Stromal cell of bone marrow (primary cell): ENCODE data around the gene ATP9A.
"Not testable (repeated sequence)": the region's sequence is repeated elsewhere in the genome, so short reads cannot be mapped to it uniquely, and the experiment has no call there.

Experiments
- DNase-seq: peaks from one replicate; pipeline ENCODE4 v3.0.0-alpha.2; 2012; ENCODE audit warnings: low read depth

The ATP9A gene

DNA sequence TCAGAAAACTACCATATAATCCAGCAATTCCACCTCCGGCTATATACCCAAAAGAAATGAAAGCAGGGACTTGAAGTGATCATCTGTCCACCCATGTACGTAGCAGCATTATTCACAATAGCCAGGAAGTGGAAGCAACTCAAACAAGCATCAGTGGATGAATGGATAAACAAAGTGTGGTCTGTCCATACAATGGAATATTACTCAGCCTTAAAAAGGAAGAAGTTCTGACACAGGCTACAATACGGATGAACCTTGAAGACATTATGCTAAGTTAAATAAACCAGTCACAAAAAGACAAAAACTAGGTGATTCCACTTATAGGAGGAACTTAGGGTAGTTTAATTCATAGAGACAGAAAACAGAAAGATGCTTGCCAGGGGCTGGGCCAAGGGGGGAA lies 76.5 kb downstream of the ATP9A start:
- DNase-seq: no peak

DNA sequence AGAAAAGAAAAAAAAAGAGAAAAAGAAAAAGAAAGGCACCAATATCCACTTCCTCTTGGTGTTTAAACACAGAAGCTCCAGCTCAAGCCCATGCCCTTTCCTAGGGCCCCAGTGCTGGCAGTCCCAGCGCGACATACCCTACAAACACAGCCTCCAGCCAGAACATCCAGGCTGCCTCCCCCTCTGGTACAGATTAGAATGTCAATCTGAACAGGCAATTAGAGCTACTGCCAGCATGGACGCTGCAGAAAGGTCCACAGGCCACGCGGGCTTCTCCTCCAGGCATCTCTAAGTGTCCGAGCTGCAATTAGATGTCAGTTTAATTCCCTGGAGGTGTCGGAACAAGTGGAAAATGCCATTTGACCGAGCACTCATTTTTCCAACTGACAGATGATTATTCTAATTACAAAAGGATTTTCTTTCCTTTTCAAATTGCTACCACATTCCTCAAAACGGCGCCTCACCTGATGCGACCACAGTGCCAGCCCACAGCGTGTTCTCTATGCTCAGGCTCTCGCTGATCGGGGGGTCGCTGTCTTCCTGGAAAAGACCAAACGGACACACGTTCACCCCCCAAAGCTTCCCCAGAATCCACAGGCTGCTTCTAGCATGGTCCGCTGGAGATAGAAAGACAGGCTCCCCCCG lies 79.5 kb downstream of the ATP9A start:
- no peak for DNase-seq

DNA sequence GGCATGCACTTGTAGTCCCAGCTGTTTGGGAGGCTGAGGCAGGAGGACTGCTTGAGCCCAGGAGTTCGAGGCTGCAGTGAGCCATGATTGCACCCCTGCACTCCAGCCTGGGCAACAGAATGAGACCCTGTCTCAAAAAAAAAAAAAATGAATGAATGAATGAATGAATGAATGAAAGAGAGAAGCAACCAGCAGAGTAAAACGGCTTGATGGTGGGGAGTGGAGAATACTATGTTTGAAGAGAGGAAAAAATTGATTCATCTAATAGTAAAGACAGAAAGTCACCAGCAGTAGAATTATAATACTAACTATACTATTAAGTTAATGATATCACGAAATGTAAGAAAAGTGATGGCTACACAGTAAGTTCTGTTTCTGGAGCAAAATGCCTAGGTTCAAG lies 80.6 kb downstream of the ATP9A start:
- no peak for DNase-seq

DNA sequence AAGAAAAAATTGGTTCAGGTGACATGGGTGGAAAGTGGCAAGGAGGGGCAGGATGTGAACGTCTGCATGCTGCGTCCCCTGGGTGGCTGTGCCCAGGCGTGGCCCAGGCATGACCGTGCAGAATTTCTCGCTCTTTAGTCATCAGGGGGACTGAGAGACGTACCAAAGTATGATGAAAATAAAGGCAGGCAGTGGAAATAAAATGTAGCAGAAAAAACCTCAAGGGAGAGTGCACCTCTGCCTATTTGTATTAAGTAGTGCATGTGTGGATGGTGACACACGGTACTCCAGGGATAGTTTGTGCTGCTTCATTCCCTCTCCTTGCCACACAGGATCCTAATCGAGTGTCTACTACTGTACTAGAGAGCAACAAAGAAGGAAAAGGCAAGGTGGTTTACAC lies 81.1 kb downstream of the ATP9A start:
- DNase-seq: no peak

DNA sequence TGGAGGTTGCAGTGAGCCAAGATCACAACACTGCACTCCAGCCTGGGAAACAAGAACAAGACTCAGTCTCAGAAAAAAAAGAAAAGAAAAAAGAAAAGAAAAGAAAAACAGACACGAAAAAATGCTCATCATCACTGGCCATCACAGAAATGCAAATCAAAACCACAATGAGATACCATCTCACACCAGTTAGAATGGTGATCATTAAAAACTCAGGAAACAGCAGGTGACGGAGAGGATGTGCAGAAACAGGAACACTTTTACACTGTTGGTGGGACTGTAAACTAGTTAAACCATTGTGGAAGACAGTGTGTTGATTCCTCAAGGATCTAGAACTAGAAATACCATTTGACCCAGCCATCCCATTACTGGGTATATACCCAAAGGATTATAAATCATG lies 82.7 kb downstream of the ATP9A start:
- not testable (repeated sequence) for DNase-seq

DNA sequence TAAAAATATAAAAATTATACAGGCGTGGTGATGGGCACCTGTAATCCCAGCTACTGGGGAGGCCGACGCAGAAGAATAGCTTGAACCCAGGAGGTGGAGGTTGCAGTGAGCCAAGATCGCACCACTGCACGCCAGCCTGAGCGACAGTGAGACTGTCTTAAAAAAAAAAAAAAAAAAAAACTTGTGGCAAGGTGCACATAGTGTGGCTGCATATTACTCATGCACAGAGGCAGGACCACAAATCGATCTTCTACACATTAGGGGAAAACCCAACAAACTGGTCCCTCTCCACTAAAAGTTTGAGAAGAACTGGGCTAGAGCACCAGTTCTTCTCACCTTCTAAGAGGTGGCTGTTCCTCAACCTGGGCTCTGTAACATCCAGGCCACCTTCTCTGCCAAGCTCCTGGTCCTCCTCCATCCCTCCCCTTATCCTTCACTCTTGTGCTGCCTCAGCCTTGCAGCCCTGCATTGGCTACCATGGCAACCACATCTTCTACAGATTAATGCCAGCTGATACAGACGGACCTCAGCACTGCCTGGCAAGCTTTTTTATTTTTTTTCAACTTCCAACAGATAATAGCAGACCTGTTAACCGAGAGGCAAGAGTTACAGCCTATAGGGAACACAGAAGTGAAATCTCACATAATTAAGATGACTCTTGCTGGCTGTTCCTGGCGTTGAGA lies 88.0 kb downstream of the ATP9A start:
- no peak for DNase-seq

DNA sequence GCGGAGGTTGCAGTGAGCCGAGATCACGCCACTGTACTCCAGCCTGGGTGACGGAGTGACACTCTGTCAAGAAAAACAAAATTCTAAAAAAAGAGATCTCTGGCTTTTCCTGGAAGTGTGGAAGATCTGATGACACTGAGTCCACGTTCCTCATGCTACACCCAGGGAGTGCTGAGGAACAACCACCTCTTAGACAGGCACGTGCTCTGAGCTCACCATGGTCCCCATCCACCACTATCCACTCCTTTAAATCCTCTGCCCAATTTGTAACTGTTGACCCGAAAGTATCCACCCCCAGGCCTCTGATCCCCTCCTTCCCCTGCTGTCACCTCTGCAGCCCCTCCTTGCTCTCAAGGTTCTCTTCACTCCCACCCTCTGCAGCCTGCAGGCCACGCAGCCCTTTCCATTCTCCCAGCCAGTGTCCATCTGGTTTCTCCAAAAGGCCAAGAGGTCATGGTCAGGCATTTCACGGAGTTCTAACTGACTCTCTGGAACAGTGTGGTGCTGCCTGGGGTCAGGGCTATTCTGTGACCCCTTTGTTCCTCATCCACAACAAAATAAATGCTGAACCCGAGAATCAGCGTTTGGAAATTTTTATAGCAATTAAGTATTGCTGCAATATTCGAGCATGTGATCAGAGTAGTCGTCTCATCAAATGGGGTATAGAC lies 88.8 kb downstream of the ATP9A start:
- DNase-seq: no peak

DNA sequence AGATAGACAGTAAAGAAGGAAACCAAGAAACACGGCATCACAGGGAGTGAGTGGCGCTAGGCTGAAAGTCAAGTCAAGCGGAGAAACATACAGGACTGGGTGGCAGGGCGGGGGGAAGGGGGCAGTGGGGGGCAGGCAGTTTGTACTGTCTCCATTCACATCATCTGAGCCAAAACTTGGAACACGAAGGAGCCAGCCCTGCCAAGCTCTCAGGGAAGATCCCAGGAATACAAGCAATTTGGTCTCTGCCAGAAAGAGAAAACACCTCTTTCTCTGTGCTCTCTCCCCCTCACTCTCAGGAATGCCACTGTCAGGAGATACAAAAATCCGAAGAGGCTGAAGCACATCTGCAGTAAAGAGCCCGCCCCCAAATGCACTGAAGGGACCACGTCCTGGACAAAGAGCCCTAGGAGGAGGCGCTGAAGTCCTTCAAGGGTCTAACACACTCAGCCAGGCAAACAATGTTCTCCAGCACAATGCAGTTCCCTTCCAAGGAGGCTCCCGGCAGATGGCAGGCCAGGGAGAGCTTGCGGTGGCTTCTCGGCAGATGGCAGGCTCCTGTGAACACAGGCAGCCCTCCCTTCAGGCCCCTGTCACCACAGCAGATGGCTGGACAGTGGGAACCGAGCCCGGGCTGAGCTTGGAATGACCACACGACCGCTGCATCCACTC lies 90.0 kb downstream of the ATP9A start:
- no peak for DNase-seq

DNA sequence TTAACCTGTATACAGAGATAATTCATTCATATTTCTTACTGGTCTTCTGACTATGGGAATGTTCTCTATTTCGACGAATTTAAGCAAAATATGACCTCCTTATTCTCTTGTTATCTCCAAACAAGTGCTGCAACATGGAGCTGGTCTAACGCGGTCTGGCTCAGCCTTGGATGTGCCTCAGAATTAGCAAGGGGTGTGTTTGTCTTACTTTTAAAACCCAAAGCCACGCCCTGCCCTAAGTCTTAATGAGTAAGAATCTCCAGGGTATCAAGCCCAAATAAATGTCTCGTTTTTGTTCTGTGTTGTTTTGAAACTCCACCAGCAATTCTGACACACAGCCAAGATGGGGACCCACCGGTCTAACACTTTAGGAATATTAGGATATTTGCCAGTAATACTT lies 99.2 kb downstream of the ATP9A start:
- no peak for DNase-seq

DNA sequence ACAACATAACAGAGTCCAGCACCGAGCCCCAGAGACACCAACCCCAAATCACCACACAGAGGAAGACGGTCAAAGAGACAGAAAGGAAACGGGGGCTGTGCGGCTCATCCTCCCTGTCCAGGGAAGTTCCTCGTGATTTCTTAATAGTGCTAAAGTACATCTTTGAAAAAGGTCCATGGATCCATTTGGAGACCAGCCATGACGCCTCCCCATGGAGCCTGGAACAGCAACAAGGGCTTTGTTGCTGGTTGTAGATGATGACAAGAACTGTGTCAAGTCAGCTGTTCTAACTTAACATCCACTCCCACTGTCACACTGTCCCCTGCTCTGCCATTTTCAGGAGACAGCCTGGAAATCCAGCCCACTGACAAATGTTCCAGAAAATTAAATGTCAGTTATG lies 99.7 kb downstream of the ATP9A start:
- no peak for DNase-seq

DNA sequence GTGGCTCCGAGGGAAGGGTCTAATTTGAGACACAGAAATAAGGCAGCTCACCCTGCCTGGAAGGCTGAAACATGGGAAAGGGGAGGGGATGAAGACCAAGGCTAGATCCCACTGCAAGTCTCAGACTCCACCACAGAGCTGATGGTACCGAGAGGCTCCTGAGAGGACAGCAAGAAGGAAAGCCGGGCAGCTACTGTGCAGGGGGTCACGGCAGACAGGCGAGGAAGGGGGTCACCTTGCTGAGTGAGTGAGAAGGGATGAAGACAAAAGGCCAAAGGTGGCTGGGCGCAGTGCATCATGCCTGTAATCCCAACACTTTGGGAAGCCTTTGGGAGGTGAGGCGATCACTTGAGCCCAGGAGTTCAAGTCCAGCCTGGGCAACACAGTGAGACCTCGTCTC lies 100.7 kb downstream of the ATP9A start:
- no peak for DNase-seq

DNA sequence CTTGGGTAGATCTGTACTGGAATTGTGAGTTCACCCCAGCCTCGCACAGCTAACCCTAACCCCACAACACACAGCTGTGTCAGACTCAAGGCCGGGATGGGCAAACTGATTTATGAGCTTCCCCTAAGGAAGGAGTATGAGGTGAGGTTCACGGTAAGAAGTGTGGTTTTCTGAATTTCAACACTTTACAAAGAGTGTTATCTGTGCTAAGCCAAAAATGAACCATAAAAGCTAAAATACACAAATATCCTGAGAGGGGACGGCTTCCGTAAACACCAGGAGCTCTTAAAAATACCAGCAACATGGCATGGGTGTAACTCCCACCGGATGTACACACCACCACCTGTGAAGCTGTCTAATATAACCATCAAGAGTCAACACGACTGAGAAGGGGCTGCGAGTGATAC lies 101.2 kb downstream of the ATP9A start:
- no peak for DNase-seq

DNA sequence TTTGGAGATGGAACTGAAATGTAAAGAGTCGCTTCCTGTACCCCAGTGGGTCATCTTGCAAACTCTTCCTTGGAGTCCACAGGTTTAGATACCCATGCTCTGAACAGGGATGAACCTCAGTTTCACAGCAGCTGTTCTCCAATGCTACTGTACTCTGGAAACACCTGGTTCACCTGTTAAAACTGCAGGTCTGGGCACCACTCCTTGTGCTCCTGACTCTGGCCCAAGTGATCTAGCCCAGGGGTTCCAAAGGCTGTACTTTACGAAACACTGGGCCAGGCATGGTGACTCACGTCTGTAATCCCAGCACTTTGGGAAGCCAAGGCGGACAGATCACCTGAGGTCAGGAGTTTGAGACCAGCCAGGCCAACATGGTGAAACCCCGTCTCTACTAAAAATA lies 102.1 kb downstream of the ATP9A start:
- no peak for DNase-seq

DNA sequence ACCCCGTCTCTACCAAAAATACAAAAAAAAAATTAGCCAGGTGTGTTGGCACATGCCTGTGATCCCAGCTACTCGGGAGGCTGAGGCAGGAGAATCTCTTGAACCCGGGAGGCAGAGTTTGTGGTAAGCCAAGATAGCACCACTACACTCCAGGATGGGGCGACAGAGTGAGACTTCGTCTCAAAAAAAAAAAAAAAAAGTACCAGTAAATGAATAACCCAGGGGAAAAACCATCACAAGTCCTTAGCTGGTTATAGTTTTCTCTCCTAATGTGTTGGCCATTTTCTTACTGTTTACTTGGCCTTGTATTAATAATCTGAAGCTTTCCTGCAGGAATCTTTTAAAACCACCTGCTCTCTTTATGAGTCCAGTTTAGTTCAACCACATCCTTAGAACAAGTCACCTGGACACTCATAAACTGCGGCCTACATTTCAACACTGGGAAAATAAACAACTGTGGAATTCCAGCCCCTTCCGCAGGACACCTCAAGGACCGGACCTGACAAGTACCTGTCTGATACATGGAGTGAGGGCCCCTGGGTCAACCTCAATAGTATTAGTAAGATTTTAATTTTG lies 102.6 kb downstream of the ATP9A start:
- DNase-seq: no peak

DNA sequence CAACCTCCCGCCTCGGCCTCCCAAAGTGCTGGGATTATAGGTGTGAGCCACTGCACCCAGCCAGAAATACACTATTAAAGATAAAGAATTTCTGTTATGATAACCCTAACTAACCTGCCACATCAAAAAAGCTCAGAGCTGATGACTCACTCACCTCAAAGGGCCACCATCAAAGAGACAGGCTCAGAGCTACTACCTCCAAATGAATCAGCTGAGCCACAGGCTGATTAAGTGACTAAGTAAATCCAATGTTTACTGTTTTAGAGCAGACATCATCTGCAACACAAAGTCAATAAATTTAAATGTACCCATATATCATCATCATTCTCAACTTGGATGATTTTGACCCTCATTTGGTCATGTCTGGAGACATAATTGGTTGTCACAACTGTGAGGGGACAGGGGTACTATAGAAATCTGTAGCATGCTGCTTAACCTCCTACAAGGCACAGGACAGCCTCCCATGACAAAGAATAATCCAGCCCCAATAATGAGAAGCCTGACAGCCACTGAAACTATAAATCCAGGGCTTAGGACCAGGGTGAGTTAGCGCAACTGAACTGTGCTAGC lies 106.5 kb downstream of the ATP9A start:
- DNase-seq: no peak

DNA sequence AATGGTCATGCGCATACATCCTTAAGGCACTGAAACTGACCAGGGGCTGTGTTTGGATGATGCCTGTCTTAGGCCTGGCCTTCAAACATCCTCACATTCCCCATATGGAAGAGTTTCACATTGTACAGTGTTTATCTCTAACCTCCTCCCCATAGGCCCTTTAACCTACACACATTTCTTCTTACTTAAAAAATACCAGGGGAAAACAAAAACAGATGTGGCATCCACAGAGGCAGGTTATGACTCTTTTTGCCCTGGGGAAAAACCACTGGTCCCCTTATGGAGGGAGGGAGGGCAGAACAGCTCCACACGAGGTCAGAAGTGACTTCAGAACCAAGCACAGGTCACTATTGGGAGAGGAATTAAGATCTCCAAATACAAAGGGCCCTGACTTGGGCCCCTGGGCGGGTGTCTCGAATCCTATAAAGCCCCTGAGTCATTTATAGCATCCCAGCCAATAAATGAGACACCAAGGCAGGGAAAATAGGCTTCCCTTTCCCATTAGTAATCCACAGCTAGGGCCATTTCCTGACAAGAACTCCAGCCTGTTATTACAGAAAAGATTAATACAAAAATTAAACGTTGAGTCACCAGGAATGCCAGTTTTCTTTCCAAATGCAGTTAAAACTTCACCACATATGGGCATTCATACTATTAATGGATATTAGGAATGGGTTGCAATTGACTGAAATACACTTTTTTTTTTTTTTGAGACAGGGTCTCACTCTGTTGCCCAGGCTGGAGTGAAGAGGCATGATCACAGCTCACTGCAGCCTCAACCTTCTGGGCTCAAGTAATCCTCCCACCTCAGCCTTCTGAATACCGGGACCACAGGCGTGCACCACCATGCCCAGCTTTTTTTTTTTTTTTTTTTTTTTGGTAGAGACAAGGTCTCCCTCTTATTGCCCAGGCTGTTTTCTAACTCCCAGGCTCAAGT lies 107.2 kb downstream of the ATP9A start:
- peak; percentile 89 for DNase-seq

DNA sequence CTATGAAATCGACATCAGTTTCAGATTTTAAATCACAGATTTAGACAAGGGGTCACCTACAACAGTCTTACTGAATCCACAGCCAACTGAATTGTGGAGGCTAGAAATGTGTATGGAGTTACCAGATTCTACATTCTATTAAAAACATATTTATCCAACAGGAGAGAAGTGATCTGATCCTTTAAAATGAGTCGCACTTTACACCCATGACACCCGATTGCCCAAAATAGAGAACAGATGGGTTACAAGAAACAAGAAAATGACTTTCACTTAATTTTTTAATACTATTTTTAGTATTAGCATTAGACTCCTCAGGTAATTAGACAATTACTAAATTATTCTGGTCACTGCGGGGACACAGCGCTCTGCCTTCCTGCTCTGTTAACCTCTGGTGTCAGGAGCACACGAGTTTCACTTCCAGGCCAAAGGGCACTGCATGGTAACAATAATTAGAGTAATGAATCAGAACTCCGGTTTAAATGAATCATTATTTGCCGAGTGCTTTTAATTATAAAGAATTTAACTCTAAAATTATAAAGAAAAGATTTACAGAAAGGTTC lies 108.6 kb downstream of the ATP9A start:
- DNase-seq: no peak

DNA sequence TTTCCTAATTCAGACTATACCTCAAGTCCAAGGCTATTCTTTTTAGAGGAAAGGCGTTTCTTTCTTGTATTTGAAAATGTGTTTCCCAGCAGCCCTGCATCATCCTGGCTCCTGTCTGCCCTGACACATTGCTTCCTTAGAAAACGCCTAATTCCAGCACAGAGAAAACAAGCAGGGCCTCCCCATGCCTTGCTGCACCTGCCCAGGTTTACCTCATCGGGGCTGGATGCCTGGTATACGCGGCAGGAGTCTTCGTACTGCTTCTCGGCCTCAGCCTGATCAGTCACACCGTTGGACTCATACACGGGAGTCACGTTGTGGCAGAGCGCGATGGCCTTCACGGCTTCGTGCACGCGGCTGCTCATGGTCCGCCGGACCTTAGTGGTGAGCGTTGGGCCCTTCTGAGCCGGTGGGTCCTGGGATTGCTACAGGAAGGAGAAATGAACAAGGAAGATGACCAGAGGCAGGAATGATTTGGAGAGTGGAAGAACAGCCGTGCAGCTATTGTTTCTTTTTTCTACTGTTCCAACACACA lies 111.4 kb downstream of the ATP9A start:
- no peak for DNase-seq

DNA sequence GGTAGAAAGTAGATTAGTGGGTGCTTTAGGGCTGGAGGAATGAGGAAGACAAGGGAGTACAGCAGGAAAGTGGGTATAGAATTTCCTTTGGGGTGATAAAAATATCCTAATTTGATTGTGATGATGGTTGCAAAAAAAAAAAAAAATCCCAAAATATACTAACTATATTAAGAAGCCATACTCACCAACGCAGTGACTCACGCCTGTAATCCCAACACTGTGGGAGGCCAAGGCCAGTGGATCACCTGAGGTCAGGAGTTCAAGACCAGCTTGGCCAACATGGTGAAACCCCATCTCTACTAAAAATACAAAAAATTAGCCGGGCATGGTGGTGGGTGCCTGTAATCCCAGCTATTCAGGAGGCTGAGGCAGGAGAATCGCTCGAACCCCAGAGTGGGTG lies 112.1 kb downstream of the ATP9A start:
- not testable (repeated sequence) for DNase-seq

DNA sequence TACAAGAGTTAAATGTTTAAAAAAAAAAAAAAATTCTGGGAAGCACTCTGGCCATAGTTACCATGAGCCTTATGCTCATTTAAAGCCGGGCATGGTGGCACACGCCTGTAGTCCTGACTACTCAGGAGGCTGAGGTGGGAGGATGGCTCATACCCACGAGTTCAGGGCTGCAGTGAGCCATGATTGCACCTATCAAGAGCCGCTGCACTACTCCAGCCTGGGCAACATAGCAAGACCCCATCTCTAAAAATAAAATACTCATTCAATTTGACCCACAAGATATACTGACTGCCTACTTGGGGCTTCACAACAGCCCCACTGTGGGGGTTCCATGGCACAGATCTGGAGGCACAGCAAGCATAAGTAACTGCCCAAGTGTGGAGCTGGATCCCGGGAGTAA lies 113.7 kb downstream of the ATP9A start:
- no peak for DNase-seq

DNA sequence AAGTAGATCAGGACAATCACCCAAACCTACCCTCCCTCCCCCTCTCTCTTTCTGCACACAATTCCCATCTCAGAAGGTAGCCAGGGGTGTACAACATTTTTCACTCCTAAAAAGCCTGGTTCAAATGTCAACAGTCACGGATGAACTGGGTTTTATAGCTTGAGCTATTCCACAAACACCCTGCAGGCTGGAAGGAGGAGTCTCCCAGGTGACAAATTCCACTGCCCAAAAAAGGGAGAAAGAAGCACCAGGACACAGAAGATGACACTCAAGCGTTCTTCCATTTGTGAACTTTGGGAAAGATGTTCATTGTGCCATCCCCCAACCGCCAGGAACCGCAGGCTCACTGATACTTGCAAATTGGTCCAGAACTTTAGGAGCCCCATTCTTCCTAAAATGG lies 114.1 kb downstream of the ATP9A start:
- no peak for DNase-seq
